Measurements from ENCODE around the gene SCGB1A1.
A peak's percentile ranks its signal among the peaks of the same experiment; 100 is the strongest.

The SCGB1A1 gene

GRCh38 chr11:62421996-62422395, 3.2 kb downstream of the SCGB1A1 start:
- no peak for DNase-seq (ENCODE audit: low spot score)

- DNase-seq (ENCODE audit: low spot score) = no peak
Measured at GRCh38 chr11:62423012-62423411, 4.2 kb downstream of the SCGB1A1 start.

GRCh38 chr11:62427630-62428233, 8.9 kb downstream of the SCGB1A1 start:
- no peak for DNase-seq (ENCODE audit: low spot score)

GRCh38 chr11:62428871-62429560, 10.2 kb downstream of the SCGB1A1 start:
- DNase-seq (ENCODE audit: low spot score) = no peak

GRCh38 chr11:62430425-62430824, 11.6 kb downstream of the SCGB1A1 start:
- DNase-seq (ENCODE audit: low spot score) = no peak

GRCh38 chr11:62431171-62431901, 12.5 kb downstream of the SCGB1A1 start:
- no peak for DNase-seq (ENCODE audit: low spot score)

GRCh38 chr11:62432695-62433094, 13.9 kb downstream of the SCGB1A1 start:
- no peak for DNase-seq (ENCODE audit: low spot score)

- no peak for DNase-seq (ENCODE audit: low spot score)
Measured at GRCh38 chr11:62433141-62433903, 14.5 kb downstream of the SCGB1A1 start.

- no peak for DNase-seq (ENCODE audit: low spot score)
Measured at GRCh38 chr11:62433904-62434276, 15.1 kb downstream of the SCGB1A1 start.

- no peak for DNase-seq (ENCODE audit: low spot score)
Measured at GRCh38 chr11:62435846-62436660, 17.2 kb downstream of the SCGB1A1 start.

GRCh38 chr11:62437616-62438015, 18.8 kb downstream of the SCGB1A1 start:
- no peak for DNase-seq (ENCODE audit: low spot score)

- DNase-seq (ENCODE audit: low spot score) = no peak
Measured at GRCh38 chr11:62438641-62439040, 19.8 kb downstream of the SCGB1A1 start.

- DNase-seq (ENCODE audit: low spot score) = no peak
Measured at GRCh38 chr11:62439785-62440602, 21.2 kb downstream of the SCGB1A1 start.

GRCh38 chr11:62443390-62444235, 24.8 kb downstream of the SCGB1A1 start:
- no peak for DNase-seq (ENCODE audit: low spot score)

GRCh38 chr11:62444236-62444833, 25.5 kb downstream of the SCGB1A1 start:
- peak; percentile 63 for DNase-seq (ENCODE audit: low spot score)

GRCh38 chr11:62444835-62445234, 26.0 kb downstream of the SCGB1A1 start:
- DNase-seq (ENCODE audit: low spot score) = no peak

- no peak for DNase-seq (ENCODE audit: low spot score)
Measured at GRCh38 chr11:62445314-62445740, 26.5 kb downstream of the SCGB1A1 start.

- DNase-seq (ENCODE audit: low spot score) = no peak
Measured at GRCh38 chr11:62446091-62446490, 27.3 kb downstream of the SCGB1A1 start.

- no peak for DNase-seq (ENCODE audit: low spot score)
Measured at GRCh38 chr11:62449451-62449851, 30.6 kb downstream of the SCGB1A1 start.

All from germinal center (tissue), 1 donor.